Ishikawa (cell line): Measurements from ENCODE around the gene MOB2.

Experiments
- CEBPB ChIP-seq: IDR thresholded peaks from 2 replicates; pipeline ENCODE4 v1.6.1; 2012
- CREB1 ChIP-seq: IDR thresholded peaks from 2 replicates; pipeline ENCODE4 v1.6.1; 2012; ENCODE audit warnings: low read depth
- EP300 ChIP-seq: IDR thresholded peaks from 2 replicates; pipeline ENCODE4 v1.6.1; 2012; ENCODE audit warnings: borderline replicate concordance
- RAD21 ChIP-seq: IDR thresholded peaks from 2 replicates; pipeline ENCODE4 v1.6.1; 2012; ENCODE audit warnings: low read depth
- TAF1 ChIP-seq: IDR thresholded peaks from 2 replicates; pipeline ENCODE4 v1.6.1; 2012; ENCODE audit warnings: low read depth, mild to moderate bottlenecking
- TEAD4 ChIP-seq: IDR thresholded peaks from 2 replicates; pipeline ENCODE4 v1.6.1; 2012
- YY1 ChIP-seq: IDR thresholded peaks from 2 replicates; pipeline ENCODE4 v1.6.1; 2012; ENCODE audit warnings: low read depth
- TF ChIP-seq, protein P1 (sequence below): IDR thresholded peaks from 2 replicates; pipeline ENCODE4 v1.6.1; 2012
- TF ChIP-seq, protein P2 (sequence below): IDR thresholded peaks from 2 replicates; pipeline ENCODE4 v1.6.1; 2012
- TF ChIP-seq, protein P3 (sequence below): IDR thresholded peaks from 2 replicates; pipeline ENCODE4 v1.6.1; 2012; ENCODE audit warnings: low read depth, mild to moderate bottlenecking

GRCh38 chr11:1500466-1501420, 14.2 kb upstream of the MOB2 start:
- TF ChIP-seq YY1, result no peak
- TF ChIP-seq, protein P1, sequence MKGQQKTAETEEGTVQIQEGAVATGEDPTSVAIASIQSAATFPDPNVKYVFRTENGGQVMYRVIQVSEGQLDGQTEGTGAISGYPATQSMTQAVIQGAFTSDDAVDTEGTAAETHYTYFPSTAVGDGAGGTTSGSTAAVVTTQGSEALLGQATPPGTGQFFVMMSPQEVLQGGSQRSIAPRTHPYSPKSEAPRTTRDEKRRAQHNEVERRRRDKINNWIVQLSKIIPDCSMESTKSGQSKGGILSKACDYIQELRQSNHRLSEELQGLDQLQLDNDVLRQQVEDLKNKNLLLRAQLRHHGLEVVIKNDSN, result no peak
- TF ChIP-seq, protein P2, sequence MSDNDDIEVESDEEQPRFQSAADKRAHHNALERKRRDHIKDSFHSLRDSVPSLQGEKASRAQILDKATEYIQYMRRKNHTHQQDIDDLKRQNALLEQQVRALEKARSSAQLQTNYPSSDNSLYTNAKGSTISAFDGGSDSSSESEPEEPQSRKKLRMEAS, result no peak
- no peak for TF ChIP-seq EP300
- no peak for TF ChIP-seq TAF1
- no peak for TF ChIP-seq CEBPB
- TF ChIP-seq TEAD4, result no peak
- TF ChIP-seq, protein P3, sequence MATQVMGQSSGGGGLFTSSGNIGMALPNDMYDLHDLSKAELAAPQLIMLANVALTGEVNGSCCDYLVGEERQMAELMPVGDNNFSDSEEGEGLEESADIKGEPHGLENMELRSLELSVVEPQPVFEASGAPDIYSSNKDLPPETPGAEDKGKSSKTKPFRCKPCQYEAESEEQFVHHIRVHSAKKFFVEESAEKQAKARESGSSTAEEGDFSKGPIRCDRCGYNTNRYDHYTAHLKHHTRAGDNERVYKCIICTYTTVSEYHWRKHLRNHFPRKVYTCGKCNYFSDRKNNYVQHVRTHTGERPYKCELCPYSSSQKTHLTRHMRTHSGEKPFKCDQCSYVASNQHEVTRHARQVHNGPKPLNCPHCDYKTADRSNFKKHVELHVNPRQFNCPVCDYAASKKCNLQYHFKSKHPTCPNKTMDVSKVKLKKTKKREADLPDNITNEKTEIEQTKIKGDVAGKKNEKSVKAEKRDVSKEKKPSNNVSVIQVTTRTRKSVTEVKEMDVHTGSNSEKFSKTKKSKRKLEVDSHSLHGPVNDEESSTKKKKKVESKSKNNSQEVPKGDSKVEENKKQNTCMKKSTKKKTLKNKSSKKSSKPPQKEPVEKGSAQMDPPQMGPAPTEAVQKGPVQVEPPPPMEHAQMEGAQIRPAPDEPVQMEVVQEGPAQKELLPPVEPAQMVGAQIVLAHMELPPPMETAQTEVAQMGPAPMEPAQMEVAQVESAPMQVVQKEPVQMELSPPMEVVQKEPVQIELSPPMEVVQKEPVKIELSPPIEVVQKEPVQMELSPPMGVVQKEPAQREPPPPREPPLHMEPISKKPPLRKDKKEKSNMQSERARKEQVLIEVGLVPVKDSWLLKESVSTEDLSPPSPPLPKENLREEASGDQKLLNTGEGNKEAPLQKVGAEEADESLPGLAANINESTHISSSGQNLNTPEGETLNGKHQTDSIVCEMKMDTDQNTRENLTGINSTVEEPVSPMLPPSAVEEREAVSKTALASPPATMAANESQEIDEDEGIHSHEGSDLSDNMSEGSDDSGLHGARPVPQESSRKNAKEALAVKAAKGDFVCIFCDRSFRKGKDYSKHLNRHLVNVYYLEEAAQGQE, result no peak
- no peak for TF ChIP-seq RAD21
- no peak for TF ChIP-seq CREB1
